ENCODE measurements around the gene CFAP57.

CFAP57 gene

DNA sequence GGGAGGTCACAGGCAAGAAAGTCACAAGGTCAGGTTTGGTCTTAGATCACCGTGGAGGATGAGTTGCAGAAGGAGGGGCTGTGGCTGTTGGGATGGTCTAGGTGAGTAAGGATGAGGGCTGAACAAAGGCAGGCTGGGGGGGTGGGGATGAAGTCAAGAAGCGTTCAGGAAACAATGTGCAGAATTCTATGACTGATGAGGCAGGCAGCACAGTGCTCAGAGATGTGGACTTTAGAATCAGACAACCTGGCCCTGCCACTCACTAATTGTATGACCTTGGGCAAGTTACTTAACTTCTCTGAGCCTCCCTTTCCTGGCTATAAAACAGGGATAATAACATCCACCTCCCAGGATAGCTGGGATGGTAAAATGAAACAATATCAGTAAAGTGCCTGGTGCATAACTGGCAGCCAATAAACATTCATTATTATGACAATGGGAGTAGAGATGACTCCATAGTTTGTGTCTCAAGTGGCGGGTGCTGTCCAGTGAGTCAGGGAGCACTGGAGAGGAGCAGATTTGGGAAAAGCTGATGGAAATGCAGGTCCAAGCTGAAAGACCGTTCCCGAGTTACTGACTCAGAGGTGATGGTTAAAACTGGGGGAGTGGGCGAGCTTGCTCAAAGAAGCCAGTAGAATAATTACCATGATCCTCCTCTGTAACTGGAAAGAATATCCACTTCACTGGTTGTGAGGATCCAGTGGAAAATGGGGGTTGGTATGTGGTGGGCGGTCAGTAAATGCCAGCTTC lies 130.8 kb downstream of the CFAP57 start:
- peak; percentile 20 for DNase-seq

DNA sequence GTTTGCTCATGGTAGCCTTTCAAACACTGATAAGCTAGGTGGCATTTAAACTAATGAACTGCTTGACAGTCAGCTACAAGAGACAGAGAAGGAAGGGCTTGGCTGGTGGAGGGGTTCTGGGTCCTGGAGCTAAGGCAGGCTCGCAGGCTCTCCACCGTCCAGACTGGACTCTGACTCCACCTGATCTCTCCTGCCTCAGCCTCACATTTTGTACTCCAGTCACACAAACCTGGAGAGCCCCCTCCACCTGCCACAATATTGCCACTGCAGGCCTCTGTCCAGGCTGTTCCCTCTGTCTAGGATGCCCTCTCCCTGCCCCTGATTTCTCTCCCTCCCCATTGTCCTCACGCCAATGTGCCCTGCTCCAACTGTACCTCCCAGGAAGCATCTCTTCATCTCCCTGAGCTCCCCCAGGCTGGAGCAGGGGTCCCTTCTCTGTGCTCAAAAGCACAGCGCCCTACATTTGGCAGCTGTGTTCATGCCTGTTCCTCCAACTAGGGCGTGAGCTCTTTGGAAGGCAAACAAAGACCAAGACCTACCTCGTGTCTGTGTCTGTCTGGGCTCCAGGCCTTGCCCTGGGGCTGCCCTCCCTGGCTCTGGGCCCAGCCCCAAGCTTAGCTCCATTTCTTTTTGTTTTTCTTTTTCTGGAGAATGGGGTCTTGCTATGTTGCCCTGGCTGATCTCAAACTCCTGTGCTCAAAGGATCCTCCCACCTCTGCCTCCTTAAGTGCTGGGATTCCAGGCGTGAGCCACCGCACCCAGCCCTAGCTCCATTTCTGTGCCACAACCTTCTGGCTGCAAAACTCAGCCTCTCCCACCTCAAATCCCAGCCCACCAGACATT lies 131.6 kb downstream of the CFAP57 start:
- peak; percentile 35 for DNase-seq
